Transverse colon (tissue), 4 donors: Measurements from ENCODE around the gene KIF1A. TPM values are rescaled to one million over a fixed set of nuclear protein-coding genes. Genes with fewer than 3 reads are reported as not detected.

ENCODE experiments used
- DNase-seq: peaks from one replicate; pipeline ENCODE4 v3.0.0-alpha.2; 2019
- H3K27ac ChIP-seq, 4 donors: fragments of 200-600 bp; sonication (generic); 2 replicates each; pipeline ENCODE4 v1.5.1; 2016 to 2018; ENCODE audit warnings: inconsistent platforms in 4 of 4
- H3K27me3 ChIP-seq: fragments of 200-600 bp; sonication (generic); 2 replicates; pipeline ENCODE4 v1.5.1; 2017; ENCODE audit warnings: inconsistent platforms
- H3K36me3 ChIP-seq, 4 donors: fragments of 200-600 bp; sonication (generic); 2 replicates each; pipeline ENCODE4 v1.5.1; 2017 to 2019; ENCODE audit warnings: inconsistent platforms in 4 of 4
- H3K4me1 ChIP-seq, 4 donors: fragments of 200-600 bp; sonication (generic); 2 replicates each; pipeline ENCODE4 v1.5.1; 2017 to 2020; ENCODE audit warnings: inconsistent platforms in 4 of 4
- H3K4me3 ChIP-seq, 4 donors: fragments of 200-600 bp; sonication (generic); 1 replicate in 1 of 4; 2 replicates in 3 of 4; pipeline versions ENCODE4 v1.5.1 to v1.6.1; 2017 to 2019; ENCODE audit warnings: inconsistent platforms in 4 of 4
- H3K9me3 ChIP-seq, 2 donors: fragments of 200-600 bp; sonication (generic); 2 replicates each; pipeline ENCODE4 v1.5.1; 2017 to 2019; ENCODE audit warnings: inconsistent platforms in 2 of 2
- CTCF ChIP-seq, 5 experiments: fragments of 200-600 bp in 3 of 5; fragments of 450-650 bp in 2 of 5; sonication (generic) in 3 of 5; IDR thresholded peaks; 1 replicate in 2 of 5; 2 replicates in 3 of 5; pipeline ENCODE4 v1.5.1; 2016 to 2017; ENCODE audit warnings: antibody characterized with exemption in 5 of 5, inconsistent platforms in 3 of 5, mild to moderate bottlenecking in 2 of 5, moderate library complexity in 1 of 5
- EP300 ChIP-seq: sonication (generic); formaldehyde crosslinking; IDR thresholded peaks from one replicate; pipeline ENCODE4 v1.6.1; 2017; ENCODE audit warnings: antibody characterized with exemption, low read depth
- POLR2A ChIP-seq: fragments of 450-650 bp; IDR thresholded peaks from one replicate; pipeline ENCODE4 v1.6.1; 2016; ENCODE audit warnings: antibody characterized with exemption, mild to moderate bottlenecking, moderate library complexity
- POLR2AphosphoS5 ChIP-seq, 3 donors: sonication (generic); formaldehyde crosslinking; IDR thresholded peaks; one replicate each; pipeline ENCODE4 v1.6.1; 2016; ENCODE audit warnings: antibody characterized with exemption in 3 of 3
- WGBS, 2 donors: methylation state at CpG; one replicate each; pipeline ENCODE4 v1.1.5; 2018; ENCODE audit warnings: low coverage in 1 of 2; 5-methylcytosine and 5-hydroxymethylcytosine counted together
- in situ Hi-C, 4 donors: fragments of 200-750 bp; cut with MboI; loops; one replicate each; pipeline versions ENCODE4 v1.15.0 to v1.15.1; 2017; ENCODE audit warnings: low sequenced_read_pairs in 3 of 4, low pct_ligation_motif_present in 1 of 4, low pct_unique_long_range_greater_than_20kb in 1 of 4
- intact Hi-C: fragments of 100-400 bp; cut with DNase I; formaldehyde crosslinking; loops from one replicate; pipeline ENCODE4 v1.15.1; 2023; ENCODE audit warnings: low total_unique reads
- total RNA-seq, 4 donors: library from RNA; depleted of rRNA; stranded (reverse); fragments of >200 nt; gene quantifications; one replicate each; pipeline ENCODE4 v1.1.0, GENCODE V29; 2016

The KIF1A gene
- total RNA-seq, 4 donors from 2014 or later = 0.40 to 3.4 (median 2.9) TPM

GRCh38 chr2:240745456-240745855 is 74.6 kb downstream of the KIF1A start:
- TF ChIP-seq EP300 (no peak), CTCF (IDR thresholded peaks at IDR 0.05) (no peak), POLR2A (no peak)
- H3K27ac ChIP-seq = no peak overlapping the region
- H3K27me3 ChIP-seq = no peaks in the 10 kb centered on the region
- DNase-seq = no peak
- H3K4me1 ChIP-seq = no peaks in the 10 kb centered on the region
- 91% methylated on average over 15 of the region's 15 CpGs; no CpG with 5 or more reads in 1 of the 2 donors for WGBS, 2 donors
- H3K9me3 ChIP-seq = no peaks in the 10 kb centered on the region
- in situ Hi-C loops (no loop called here), intact Hi-C loops (no loop called here)
- H3K36me3 ChIP-seq = no peaks in the 10 kb centered on the region
- no peak overlapping the region for H3K4me3 ChIP-seq

- no peak for DNase-seq
- TF ChIP-seq EP300 (no peak), CTCF (IDR thresholded peaks at IDR 0.05) (no peak), POLR2AphosphoS5 (IDR thresholded peaks at IDR 0.05) (no peak), POLR2A (no peak)
Observed at GRCh38 chr2:240742602-240743095, 77.4 kb downstream of the KIF1A start.

GRCh38 chr2:240741091-240741490 is 78.9 kb downstream of the KIF1A start:
- H3K4me3 ChIP-seq = no peak overlapping the region
- TF ChIP-seq POLR2AphosphoS5 (IDR thresholded peaks at IDR 0.05) (no peak), CTCF (IDR thresholded peaks at IDR 0.05) (no peak), POLR2A (no peak), EP300 (no peak)
- 79% methylated on average over 15 of the region's 18 CpGs; no CpG with 5 or more reads in 1 of the 2 donors for WGBS, 2 donors
- in situ Hi-C loops = no loop called here
- no peak overlapping the region for H3K27ac ChIP-seq
- no peaks in the 10 kb centered on the region for H3K4me1 ChIP-seq
- H3K9me3 ChIP-seq = no peaks in the 10 kb centered on the region
- H3K27me3 ChIP-seq = no peaks in the 10 kb centered on the region
- no peaks in the 10 kb centered on the region for H3K36me3 ChIP-seq
- DNase-seq = no peak
- intact Hi-C loops = no loop called here

More at GRCh38 chr2:240742602-240743095, 77.4 kb downstream of the KIF1A start:
- Histone ChIP-seq H3K4me3 (no peak overlapping the region), H3K27me3 (no peaks in the 10 kb centered on the region), H3K36me3 (no peaks in the 10 kb centered on the region), H3K9me3 (no peaks in the 10 kb centered on the region), H3K4me1 (no peaks in the 10 kb centered on the region), H3K27ac (no peak overlapping the region)
- intact Hi-C loops = no loop called here
- in situ Hi-C loops = no loop called here
- 78% methylated on average over 13 of the region's 13 CpGs; no CpG with 5 or more reads in 1 of the 2 donors for WGBS, 2 donors

- no peaks in the 10 kb centered on the region for H3K4me1 ChIP-seq
- DNase-seq = no peak
- H3K27me3 ChIP-seq = peaks cover 3% of the 10 kb centered on the region
- in situ Hi-C loops = no loop called here
- H3K9me3 ChIP-seq = no peaks in the 10 kb centered on the region
- no peak overlapping the region for H3K27ac ChIP-seq
- 75 to 80% methylated on average over 2 to 16 of the region's 16 CpGs for WGBS, 2 donors
- no peaks in the 10 kb centered on the region for H3K36me3 ChIP-seq
- no peak overlapping the region for H3K4me3 ChIP-seq
- intact Hi-C loops = no loop called here
- no peak for TF ChIP-seq POLR2A
- no peak for TF ChIP-seq EP300
- TF ChIP-seq CTCF (IDR thresholded peaks at IDR 0.05) = no peak
- no peak for TF ChIP-seq POLR2AphosphoS5 (IDR thresholded peaks at IDR 0.05)
Observed at GRCh38 chr2:240739797-240740196, 80.2 kb downstream of the KIF1A start.
